ENCODE data around the gene ZSWIM6. TPM values are rescaled to one million over a fixed set of nuclear protein-coding genes. Genes with fewer than 3 reads are reported as not detected.

Gene ZSWIM6
- total and polyA plus RNA-seq, 4 donors = 5.9 to 21.6 (median 13.3) TPM

DNA sequence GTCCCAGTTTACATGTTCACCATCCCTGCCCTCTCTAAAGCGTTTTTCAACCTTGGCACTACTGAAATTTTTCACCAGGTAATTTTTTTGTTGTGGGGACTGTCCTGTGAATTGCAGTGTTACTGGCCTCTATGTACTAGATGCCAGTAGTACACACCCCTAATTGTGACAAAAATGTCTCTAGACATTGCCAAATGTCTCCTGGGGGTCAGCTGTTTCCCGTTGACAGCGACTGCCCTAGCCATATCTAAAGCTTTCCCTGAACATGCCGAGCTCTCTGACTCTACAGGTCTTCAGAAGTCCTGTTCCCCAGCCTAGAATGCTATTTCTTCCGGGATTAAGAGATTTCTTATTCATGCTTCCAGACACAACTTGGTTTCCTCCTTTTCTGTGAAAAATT lies 235.3 kb downstream of the ZSWIM6 start:
- ATAC-seq (ENCODE audit: insufficient read depth, low FRiP score) (no peak), DNase-seq (no peak)
- Histone ChIP-seq H3K9me3 (ENCODE audit: control insufficient read depth in 4 of 4, insufficient read depth in 3 of 4, low read length in 3 of 4) (no peaks in the 10 kb centered on the region), H3K9ac (ENCODE audit: insufficient read depth in 1 of 2, low read length in 2 of 2) (no peak overlapping the region), H3K36me3 (ENCODE audit: control insufficient read depth in 4 of 4, insufficient read depth in 4 of 4, low read length in 4 of 4) (no peaks in the 10 kb centered on the region), H3K4me3 (no peak overlapping the region), H3K27me3 (ENCODE audit: control insufficient read depth in 3 of 3, insufficient read depth in 3 of 3, low read length in 2 of 3) (no peaks in the 10 kb centered on the region), H3K27ac (ENCODE audit: low read depth in 1 of 2, low read length in 1 of 2) (no peak overlapping the region), H3K4me1 (ENCODE audit: control insufficient read depth in 5 of 5, insufficient read depth in 5 of 5, low read length in 5 of 5) (peaks cover 0 to 4% (median 0%) of the 10 kb centered on the region in 5 donors)
- 72 to 77% methylated on average over 5 of the region's 5 CpGs for WGBS, 2 donors
- TF ChIP-seq, protein P1, sequence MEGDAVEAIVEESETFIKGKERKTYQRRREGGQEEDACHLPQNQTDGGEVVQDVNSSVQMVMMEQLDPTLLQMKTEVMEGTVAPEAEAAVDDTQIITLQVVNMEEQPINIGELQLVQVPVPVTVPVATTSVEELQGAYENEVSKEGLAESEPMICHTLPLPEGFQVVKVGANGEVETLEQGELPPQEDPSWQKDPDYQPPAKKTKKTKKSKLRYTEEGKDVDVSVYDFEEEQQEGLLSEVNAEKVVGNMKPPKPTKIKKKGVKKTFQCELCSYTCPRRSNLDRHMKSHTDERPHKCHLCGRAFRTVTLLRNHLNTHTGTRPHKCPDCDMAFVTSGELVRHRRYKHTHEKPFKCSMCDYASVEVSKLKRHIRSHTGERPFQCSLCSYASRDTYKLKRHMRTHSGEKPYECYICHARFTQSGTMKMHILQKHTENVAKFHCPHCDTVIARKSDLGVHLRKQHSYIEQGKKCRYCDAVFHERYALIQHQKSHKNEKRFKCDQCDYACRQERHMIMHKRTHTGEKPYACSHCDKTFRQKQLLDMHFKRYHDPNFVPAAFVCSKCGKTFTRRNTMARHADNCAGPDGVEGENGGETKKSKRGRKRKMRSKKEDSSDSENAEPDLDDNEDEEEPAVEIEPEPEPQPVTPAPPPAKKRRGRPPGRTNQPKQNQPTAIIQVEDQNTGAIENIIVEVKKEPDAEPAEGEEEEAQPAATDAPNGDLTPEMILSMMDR (IDR thresholded peaks at IDR 0.05; ENCODE audit: control extremely low read depth, extremely low read depth) = no peak

DNA sequence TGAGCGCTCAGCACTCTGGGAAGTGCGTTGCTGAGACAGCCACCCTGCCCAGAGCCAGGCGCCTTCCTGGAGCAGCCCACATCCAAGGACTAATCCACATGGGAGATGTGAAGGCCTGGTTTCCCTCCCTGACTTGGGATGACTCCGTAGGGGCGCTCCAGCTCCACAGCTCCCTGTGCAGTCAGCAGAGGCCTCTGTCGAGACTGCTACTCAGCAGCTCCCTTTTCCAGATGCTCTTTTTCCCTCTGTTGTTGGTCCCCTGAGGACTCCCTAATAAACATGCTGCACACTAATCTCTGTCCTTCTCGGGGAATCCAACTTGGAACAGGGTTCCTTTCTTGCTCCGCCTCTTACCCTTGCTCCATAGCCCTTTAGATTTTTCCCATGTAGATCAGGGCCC lies 237.3 kb downstream of the ZSWIM6 start:
- 90 to 97% methylated on average over 8 of the region's 8 CpGs for WGBS, 2 donors
- ATAC-seq (ENCODE audit: insufficient read depth, low FRiP score) (no peak), DNase-seq (no peak)

DNA sequence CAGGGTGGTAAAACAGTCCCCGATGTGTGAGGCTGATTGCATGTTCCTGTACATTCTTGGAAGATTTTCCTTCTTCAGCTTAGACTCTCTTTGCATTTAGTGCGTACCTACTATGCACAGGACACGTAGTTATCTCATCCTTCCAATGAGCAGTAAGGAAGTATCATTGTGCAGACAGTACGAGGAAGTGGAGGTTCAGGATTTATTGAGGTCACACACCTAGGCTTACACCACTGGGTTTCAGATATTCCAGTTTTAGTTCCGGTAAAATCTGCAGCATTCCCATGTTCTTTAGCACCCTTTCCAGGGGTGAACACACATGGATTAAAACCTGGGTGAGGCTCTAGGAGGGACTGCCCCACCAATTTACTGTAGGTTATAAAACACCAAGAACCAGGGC lies 238.7 kb downstream of the ZSWIM6 start:
- Histone ChIP-seq H3K4me1 (ENCODE audit: control insufficient read depth in 5 of 5, insufficient read depth in 5 of 5, low read length in 5 of 5) (peaks cover 0 to 10% (median 0%) of the 10 kb centered on the region in 5 donors), H3K36me3 (ENCODE audit: control insufficient read depth in 4 of 4, insufficient read depth in 4 of 4, low read length in 4 of 4) (no peaks in the 10 kb centered on the region), H3K9me3 (ENCODE audit: control insufficient read depth in 4 of 4, insufficient read depth in 3 of 4, low read length in 3 of 4) (no peaks in the 10 kb centered on the region), H3K4me3 (no peak overlapping the region), H3K27ac (ENCODE audit: low read depth in 1 of 2, low read length in 1 of 2) (no peak overlapping the region), H3K27me3 (ENCODE audit: control insufficient read depth in 3 of 3, insufficient read depth in 3 of 3, low read length in 2 of 3) (no peaks in the 10 kb centered on the region), H3K9ac (ENCODE audit: insufficient read depth in 1 of 2, low read length in 2 of 2) (no peak overlapping the region)
- no peak for ATAC-seq (ENCODE audit: insufficient read depth, low FRiP score)
- WGBS, 2 donors = 94 to 96% methylated on average over 5 of the region's 5 CpGs
- DNase-seq = no peak
- TF ChIP-seq, protein P1 (IDR thresholded peaks at IDR 0.05; ENCODE audit: control extremely low read depth, extremely low read depth) = no peak

More for the DNA sequence above, 237.3 kb downstream of the ZSWIM6 start:
- Histone ChIP-seq H3K27me3 (ENCODE audit: control insufficient read depth in 3 of 3, insufficient read depth in 3 of 3, low read length in 2 of 3) (no peaks in the 10 kb centered on the region), H3K27ac (ENCODE audit: low read depth in 1 of 2, low read length in 1 of 2) (no peak overlapping the region), H3K36me3 (ENCODE audit: control insufficient read depth in 4 of 4, insufficient read depth in 4 of 4, low read length in 4 of 4) (no peaks in the 10 kb centered on the region), H3K4me3 (no peak overlapping the region), H3K9ac (ENCODE audit: insufficient read depth in 1 of 2, low read length in 2 of 2) (no peak overlapping the region), H3K4me1 (ENCODE audit: control insufficient read depth in 5 of 5, insufficient read depth in 5 of 5, low read length in 5 of 5) (peaks cover 0 to 2% (median 0%) of the 10 kb centered on the region in 5 donors), H3K9me3 (ENCODE audit: control insufficient read depth in 4 of 4, insufficient read depth in 3 of 4, low read length in 3 of 4) (no peaks in the 10 kb centered on the region)
- TF ChIP-seq, protein P1 (IDR thresholded peaks at IDR 0.05; ENCODE audit: control extremely low read depth, extremely low read depth) = no peak

DNA sequence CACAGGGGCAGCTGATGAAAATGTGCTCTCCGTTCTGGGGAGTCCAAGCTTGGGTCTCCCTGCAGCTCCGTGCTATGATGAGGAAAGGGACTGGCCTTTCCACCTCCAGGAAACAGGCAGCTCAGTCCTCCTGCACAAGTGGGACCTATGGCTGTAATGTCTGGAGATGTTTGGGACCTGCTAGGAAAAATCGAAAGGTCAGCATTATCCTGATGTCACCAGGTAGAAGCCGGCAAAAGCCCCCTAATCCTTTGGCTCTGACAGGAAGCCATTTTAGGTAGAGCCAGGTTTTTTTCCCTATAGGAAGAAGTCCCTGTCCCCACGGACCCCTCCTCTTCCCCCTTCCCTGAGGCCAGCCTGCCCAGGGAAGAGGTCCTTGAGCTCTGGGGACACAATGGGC lies 240.9 kb downstream of the ZSWIM6 start:
- H3K27ac ChIP-seq (ENCODE audit: low read depth in 1 of 2, low read length in 1 of 2) = no peak overlapping the region
- no peak for DNase-seq
- WGBS, 2 donors = 89 to 92% methylated on average over 5 of the region's 5 CpGs
- H3K9ac ChIP-seq (ENCODE audit: insufficient read depth in 1 of 2, low read length in 2 of 2) = no peak overlapping the region
- TF ChIP-seq, protein P1 (IDR thresholded peaks at IDR 0.05; ENCODE audit: control extremely low read depth, extremely low read depth) = no peak
- no peak for ATAC-seq (ENCODE audit: insufficient read depth, low FRiP score)
- H3K9me3 ChIP-seq (ENCODE audit: control insufficient read depth in 4 of 4, insufficient read depth in 3 of 4, low read length in 3 of 4) = no peaks in the 10 kb centered on the region
- H3K4me3 ChIP-seq = no peak overlapping the region
- no peaks in the 10 kb centered on the region for H3K36me3 ChIP-seq (ENCODE audit: control insufficient read depth in 4 of 4, insufficient read depth in 4 of 4, low read length in 4 of 4)
- no peaks in the 10 kb centered on the region for H3K27me3 ChIP-seq (ENCODE audit: control insufficient read depth in 3 of 3, insufficient read depth in 3 of 3, low read length in 2 of 3)
- peaks cover 0 to 10% (median 0%) of the 10 kb centered on the region in 5 donors for H3K4me1 ChIP-seq (ENCODE audit: control insufficient read depth in 5 of 5, insufficient read depth in 5 of 5, low read length in 5 of 5)

All from lung (tissue), 12 donors.